HEK293 (cell line): ENCODE data around the gene MAP7D1.
A peak's percentile ranks its signal among the peaks of the same experiment; 100 is the strongest.

ENCODE experiments used
- HOXD13 ChIP-seq: sonication (generic); formaldehyde crosslinking; IDR thresholded peaks from 2 replicates; pipeline ENCODE4 v1.8.0; 2022; ENCODE audit warnings: missing genetic modification reagents, borderline replicate concordance
- KLF17 ChIP-seq: fragments of 450-650 bp; formaldehyde crosslinking; IDR thresholded peaks from 2 replicates; pipeline ENCODE4 v1.5.1; 2016; ENCODE audit warnings: missing biosample characterization, missing genetic modification characterization
- MYNN ChIP-seq: fragments of 450-650 bp; formaldehyde crosslinking; IDR thresholded peaks from 2 replicates; pipeline ENCODE4 v1.5.1; 2016; ENCODE audit warnings: missing biosample characterization, missing genetic modification characterization, borderline replicate concordance
- PBX3 ChIP-seq: sonication (generic); formaldehyde crosslinking; IDR thresholded peaks from 2 replicates; pipeline ENCODE4 v1.8.1; 2022; ENCODE audit warnings: mild to moderate bottlenecking, moderate library complexity, missing genetic modification reagents
- PRDM10 ChIP-seq: fragments of 450-650 bp; formaldehyde crosslinking; IDR thresholded peaks from 2 replicates; pipeline ENCODE4 v1.5.1; 2016; ENCODE audit warnings: missing biosample characterization, missing genetic modification characterization
- ZBTB11 ChIP-seq: fragments of 450-650 bp; formaldehyde crosslinking; conservative IDR thresholded peaks from 2 replicates; pipeline ENCODE4 v1.5.1; 2016; ENCODE audit warnings: low read depth, missing biosample characterization, missing genetic modification characterization
- ZBTB8A ChIP-seq: fragments of 450-650 bp; formaldehyde crosslinking; IDR thresholded peaks from 2 replicates; pipeline ENCODE4 v1.5.1; 2016; ENCODE audit warnings: missing biosample characterization, missing genetic modification characterization
- ZNF133 ChIP-seq: fragments of 450-650 bp; formaldehyde crosslinking; IDR thresholded peaks from 2 replicates; pipeline ENCODE4 v1.5.1; 2016; ENCODE audit warnings: missing biosample characterization, missing genetic modification characterization
- ZNF169 ChIP-seq: fragments of 450-650 bp; formaldehyde crosslinking; IDR thresholded peaks from 2 replicates; pipeline ENCODE4 v1.5.1; 2016; ENCODE audit warnings: missing biosample characterization, missing genetic modification characterization
- ZNF211 ChIP-seq: fragments of 450-650 bp; formaldehyde crosslinking; IDR thresholded peaks from 2 replicates; pipeline ENCODE4 v1.5.1; 2016; ENCODE audit warnings: low read depth, missing biosample characterization, missing genetic modification characterization
- ZNF214 ChIP-seq: fragments of 450-650 bp; formaldehyde crosslinking; IDR thresholded peaks from 2 replicates; pipeline ENCODE4 v1.5.1; 2017; ENCODE audit warnings: missing biosample characterization, mild to moderate bottlenecking, missing genetic modification characterization, borderline replicate concordance
- ZNF24 ChIP-seq: fragments of 450-650 bp; formaldehyde crosslinking; IDR thresholded peaks from 2 replicates; pipeline ENCODE4 v1.5.1; 2016; ENCODE audit warnings: missing biosample characterization, missing genetic modification characterization
- ZNF324 ChIP-seq: fragments of 450-650 bp; formaldehyde crosslinking; IDR thresholded peaks from 2 replicates; pipeline ENCODE4 v1.5.1; 2016; ENCODE audit warnings: missing biosample characterization, missing genetic modification characterization
- ZNF366 ChIP-seq: fragments of 450-650 bp; formaldehyde crosslinking; conservative IDR thresholded peaks from 2 replicates; pipeline ENCODE4 v1.5.1; 2016; ENCODE audit warnings: missing biosample characterization, missing genetic modification characterization
- ZNF518A ChIP-seq: fragments of 450-650 bp; formaldehyde crosslinking; conservative IDR thresholded peaks from 2 replicates; pipeline ENCODE4 v1.5.1; 2016; ENCODE audit warnings: low read depth, missing biosample characterization, missing genetic modification characterization
- ZNF548 ChIP-seq: fragments of 450-650 bp; formaldehyde crosslinking; IDR thresholded peaks from 2 replicates; pipeline ENCODE4 v1.5.1; 2016; ENCODE audit warnings: missing biosample characterization, missing genetic modification characterization
- ZNF639 ChIP-seq: fragments of 450-650 bp; formaldehyde crosslinking; IDR thresholded peaks from 2 replicates; pipeline ENCODE4 v1.5.1; 2016; ENCODE audit warnings: missing biosample characterization, missing genetic modification characterization
- ZNF701 ChIP-seq: fragments of 450-650 bp; formaldehyde crosslinking; IDR thresholded peaks from 2 replicates; pipeline ENCODE4 v1.5.1; 2016; ENCODE audit warnings: missing biosample characterization, missing genetic modification characterization
- ZNF785 ChIP-seq: fragments of 450-650 bp; formaldehyde crosslinking; IDR thresholded peaks from 2 replicates; pipeline ENCODE4 v1.5.1; 2016; ENCODE audit warnings: missing biosample characterization, missing genetic modification characterization
- ZSCAN16 ChIP-seq: fragments of 450-650 bp; formaldehyde crosslinking; IDR thresholded peaks from 2 replicates; pipeline ENCODE4 v1.5.1; 2016; ENCODE audit warnings: missing biosample characterization, missing genetic modification characterization
- ZSCAN5A ChIP-seq: fragments of 450-650 bp; formaldehyde crosslinking; IDR thresholded peaks from 2 replicates; pipeline ENCODE4 v1.5.1; 2016; ENCODE audit warnings: missing biosample characterization, missing genetic modification characterization

MAP7D1 gene

GRCh38 chr1:36187800-36188593 is 32.0 kb downstream of the MAP7D1 start (continued):
- TF ChIP-seq ZSCAN5A (tag by site-specific recombination), result no peak
- TF ChIP-seq PBX3 (CRISPR knock-in tag), result peak; percentile 86
- no peak for TF ChIP-seq ZNF211
- no peak for TF ChIP-seq ZNF133 (tag by site-specific recombination)
- peak; percentile 38; the same call in 1 of the 2 replicates for TF ChIP-seq KLF17
- TF ChIP-seq HOXD13 (CRISPR knock-in tag), result no peak
- no peak for TF ChIP-seq ZNF214 (tag by site-specific recombination)
- peak; percentile 58; the same call in 1 of the 2 replicates for TF ChIP-seq ZNF366 (tag by site-specific recombination)
- no peak for TF ChIP-seq ZNF548
- TF ChIP-seq ZNF169 (tag by site-specific recombination), result no peak
- no peak for TF ChIP-seq ZNF785 (tag by site-specific recombination)
- TF ChIP-seq ZNF701 (tag by site-specific recombination), result no peak
- no peak for TF ChIP-seq ZNF639 (tag by site-specific recombination)
- no peak for TF ChIP-seq ZNF24 (tag by site-specific recombination)
- TF ChIP-seq PRDM10 (tag by site-specific recombination), result peak; percentile 62
- TF ChIP-seq ZBTB8A, result peak; percentile 71
- TF ChIP-seq ZSCAN16 (tag by site-specific recombination), result no peak
- TF ChIP-seq ZNF518A (tag by site-specific recombination), result no peak
- no peak for TF ChIP-seq MYNN (tag by site-specific recombination)
- TF ChIP-seq ZNF324 (tag by site-specific recombination), result no peak
- TF ChIP-seq ZBTB11 (tag by site-specific recombination), result no peak
